HepG2 (cell line): ENCODE data around the gene APC2. TPM values are rescaled to one million over a fixed set of nuclear protein-coding genes. Genes with fewer than 3 reads are reported as not detected.

ENCODE experiments used
- BCL3 ChIP-seq: sonication (generic); formaldehyde crosslinking; IDR thresholded peaks from 2 replicates; pipeline ENCODE4 v1.5.1; 2020; ENCODE audit warnings: mild to moderate bottlenecking, missing genetic modification reagents, moderate library complexity
- BRF2 ChIP-seq: sonication (generic); formaldehyde crosslinking; IDR thresholded peaks from 2 replicates; pipeline ENCODE4 v1.8.1; 2022; ENCODE audit warnings: mild to moderate bottlenecking, missing genetic modification reagents
- CREM ChIP-seq, 2 experiments: sonication (generic) in 1 of 2; formaldehyde crosslinking in 1 of 2; IDR thresholded peaks; 2 replicates each; pipeline versions ENCODE4 v1.4.0 to v1.6.1; 2016 to 2020; ENCODE audit warnings: antibody characterized with exemption in 1 of 2, mild to moderate bottlenecking in 1 of 2, missing genetic modification reagents in 1 of 2
- DBP ChIP-seq: sonication (generic); formaldehyde crosslinking; IDR thresholded peaks from 2 replicates; pipeline ENCODE4 v1.4.0; 2020; ENCODE audit warnings: missing genetic modification reagents; ENCODE audit errors: not compliant biosample characterization
- FOSL1 ChIP-seq: sonication (generic); formaldehyde crosslinking; IDR thresholded peaks from 2 replicates; pipeline ENCODE4 v1.9.0; 2021; ENCODE audit warnings: missing genetic modification reagents, borderline replicate concordance
- FOXP4 ChIP-seq: sonication (generic); formaldehyde crosslinking; IDR thresholded peaks from 2 replicates; pipeline ENCODE4 v1.4.0; 2020; ENCODE audit warnings: missing genetic modification reagents
- GLMP ChIP-seq: sonication (generic); formaldehyde crosslinking; IDR thresholded peaks from 2 replicates; pipeline ENCODE4 v1.9.0; 2021; ENCODE audit warnings: missing genetic modification reagents, mild to moderate bottlenecking, borderline replicate concordance
- HOXD1 ChIP-seq: sonication (generic); formaldehyde crosslinking; IDR thresholded peaks from 2 replicates; pipeline ENCODE4 v1.5.0; 2020; ENCODE audit warnings: missing genetic modification reagents
- KLF15 ChIP-seq: sonication (generic); formaldehyde crosslinking; IDR thresholded peaks from 2 replicates; pipeline ENCODE4 v1.8.1; 2023; ENCODE audit warnings: borderline replicate concordance, mild to moderate bottlenecking, inconsistent platforms, missing genetic modification reagents, mixed read lengths
- KLF6 ChIP-seq: IDR thresholded peaks from 2 replicates; pipeline ENCODE4 v1.8.0; 2016; ENCODE audit warnings: missing biosample characterization, missing genetic modification reagents
- ONECUT2 ChIP-seq: sonication (generic); formaldehyde crosslinking; IDR thresholded peaks from 2 replicates; pipeline ENCODE4 v1.4.0; 2020; ENCODE audit warnings: missing genetic modification reagents
- SMC3 ChIP-seq: IDR thresholded peaks from 2 replicates; pipeline ENCODE4 v1.6.1; 2011; ENCODE audit warnings: low read length, improper control_type of control experiment
- SOX5 ChIP-seq: IDR thresholded peaks from 2 replicates; pipeline ENCODE4 v1.6.1; 2016; ENCODE audit warnings: borderline replicate concordance
- TRIM24 ChIP-seq: sonication (generic); formaldehyde crosslinking; IDR thresholded peaks from 2 replicates; pipeline ENCODE4 v1.8.0; 2022; ENCODE audit warnings: mild to moderate bottlenecking, missing genetic modification reagents
- ZBTB46 ChIP-seq: sonication (generic); formaldehyde crosslinking; IDR thresholded peaks from 2 replicates; pipeline ENCODE4 v1.4.0; 2020; ENCODE audit warnings: mild to moderate bottlenecking, missing genetic modification reagents, borderline replicate concordance
- ZFAT ChIP-seq: sonication (generic); formaldehyde crosslinking; conservative IDR thresholded peaks from 2 replicates; pipeline ENCODE4 v1.8.1; 2023; ENCODE audit warnings: missing genetic modification reagents, inconsistent platforms
- ZNF30 ChIP-seq: sonication (generic); formaldehyde crosslinking; IDR thresholded peaks from 2 replicates; pipeline ENCODE4 v1.5.0; 2020; ENCODE audit warnings: mild to moderate bottlenecking, missing genetic modification reagents
- ZNF432 ChIP-seq: sonication (generic); formaldehyde crosslinking; IDR thresholded peaks from 2 replicates; pipeline ENCODE4 v1.5.0; 2020; ENCODE audit warnings: missing genetic modification reagents, mild to moderate bottlenecking, borderline replicate concordance
- ZNF772 ChIP-seq: sonication (generic); formaldehyde crosslinking; IDR thresholded peaks from 2 replicates; pipeline ENCODE4 v1.5.0; 2020; ENCODE audit warnings: mild to moderate bottlenecking, missing genetic modification reagents
- ZSCAN25 ChIP-seq: sonication (generic); formaldehyde crosslinking; IDR thresholded peaks from 2 replicates; pipeline ENCODE4 v1.8.0; 2022; ENCODE audit warnings: mild to moderate bottlenecking, missing genetic modification reagents
- polyA plus RNA-seq, 8 experiments: library from polyadenylated mRNA; depleted of rRNA in 3 of 8; stranded (reverse) in 7 of 8; unstranded in 1 of 8; fragments of >200 nt; fragmentation: Illumina TruSeq in 4 of 8; extraction: Trizol in 4 of 8; gene quantifications; 2 replicates each; pipeline versions ENCODE4 v1.2.1 to v1.2.3, GENCODE V29; 2011 to 2016; ENCODE audit warnings: low read depth in 4 of 8, missing spikeins in 1 of 8, mixed read lengths in 1 of 8; ENCODE audit not compliant: insufficient read depth in 1 of 8
- total RNA-seq, 5 experiments: library from RNA; depleted of rRNA; stranded (reverse); fragments of >200 nt; fragmentation: Illumina TruSeq; extraction: Trizol; gene quantifications; 2 replicates each; pipeline ENCODE4 v1.2.3, GENCODE V29; 2016; ENCODE audit warnings: low read depth in 1 of 5

The APC2 gene
- total and polyA plus RNA-seq, 2 of the 13 experiments (the other 11 are each of a cell fraction or from before 2014, with no cell fraction given): 0.08 to 0.22 TPM

GRCh38 chr19:1503089-1503924 lies 53.4 kb downstream of the APC2 start (continued):
- TF ChIP-seq DBP (no peak), ZNF30 (peak; percentile 72; the same call in 1 of the 2 replicates), ZNF772 (CRISPR knock-in tag) (no peak), BCL3 (CRISPR knock-in tag) (no peak), SOX5 (CRISPR knock-in tag) (no peak), ZBTB46 (CRISPR knock-in tag) (no peak), ZSCAN25 (CRISPR knock-in tag) (peak; percentile 39; the same call in 1 of the 2 replicates), CREM (IDR thresholded peaks at IDR 0.05) (no peak), CREM (CRISPR knock-in tag; IDR thresholded peaks at IDR 0.05) (no peak), FOSL1 (no peak), FOXP4 (CRISPR knock-in tag) (no peak), SMC3 (no peak), BRF2 (CRISPR knock-in tag) (no peak), HOXD1 (CRISPR knock-in tag) (no peak), ONECUT2 (CRISPR knock-in tag) (no peak), TRIM24 (no peak), KLF6 (CRISPR knock-in tag) (no peak), KLF15 (CRISPR knock-in tag) (no peak), ZNF432 (CRISPR knock-in tag) (no peak), GLMP (CRISPR knock-in tag) (no peak), ZFAT (CRISPR knock-in tag) (no peak)
